ENCODE results near the gene GPER1.

GPER1 gene

GRCh38 chr7:1086588-1087464 lies 1.1 kb upstream of the GPER1 start:
- peak; percentile 98 for ATAC-seq
- H3K27me3 Mint-ChIP-seq: no peaks in the 10 kb centered on the region
- H3K27ac Mint-ChIP-seq: peak overlapping the region; percentile 78
- peaks cover 47% of the 10 kb centered on the region for H3K4me1 Mint-ChIP-seq
- H3K9me3 Mint-ChIP-seq: no peaks in the 10 kb centered on the region
- peak overlapping the region; percentile 74 for H3K4me3 Mint-ChIP-seq
- peaks cover 20% of the 10 kb centered on the region for H3K36me3 Mint-ChIP-seq

GRCh38 chr7:1087465-1087814 lies 473 bp upstream of the GPER1 start:
- Mint-ChIP-seq H3K4me3 (peak overlapping the region; percentile 74), H3K9me3 (no peaks in the 10 kb centered on the region), H3K4me1 (peaks cover 44% of the 10 kb centered on the region), H3K27ac (peak overlapping the region; percentile 78), H3K27me3 (no peaks in the 10 kb centered on the region), H3K36me3 (peaks cover 20% of the 10 kb centered on the region)
- ATAC-seq: no peak

- Mint-ChIP-seq H3K4me3 (no peak overlapping the region), H3K9me3 (no peaks in the 10 kb centered on the region), H3K4me1 (peaks cover 31% of the 10 kb centered on the region), H3K27ac (no peak overlapping the region), H3K27me3 (no peaks in the 10 kb centered on the region), H3K36me3 (peaks cover 19% of the 10 kb centered on the region)
- no peak for ATAC-seq
Observed at GRCh38 chr7:1090236-1090635, 2.3 kb downstream of the GPER1 start.

- peaks cover 26% of the 10 kb centered on the region for H3K4me1 Mint-ChIP-seq
- no peak overlapping the region for H3K4me3 Mint-ChIP-seq
- peaks cover 19% of the 10 kb centered on the region for H3K36me3 Mint-ChIP-seq
- H3K27me3 Mint-ChIP-seq: no peaks in the 10 kb centered on the region
- no peak overlapping the region for H3K27ac Mint-ChIP-seq
- no peaks in the 10 kb centered on the region for H3K9me3 Mint-ChIP-seq
- ATAC-seq: no peak
Observed at GRCh38 chr7:1090686-1091643, 3.1 kb downstream of the GPER1 start.

- Mint-ChIP-seq H3K9me3 (no peaks in the 10 kb centered on the region), H3K27ac (no peak overlapping the region), H3K36me3 (peaks cover 19% of the 10 kb centered on the region), H3K4me3 (no peak overlapping the region), H3K27me3 (no peaks in the 10 kb centered on the region), H3K4me1 (peaks cover 20% of the 10 kb centered on the region)
- ATAC-seq: no peak
Observed at GRCh38 chr7:1091644-1092027, 3.7 kb downstream of the GPER1 start.

GRCh38 chr7:1092161-1092632 lies 4.3 kb downstream of the GPER1 start:
- H3K9me3 Mint-ChIP-seq: no peaks in the 10 kb centered on the region
- ATAC-seq: no peak
- H3K36me3 Mint-ChIP-seq: peaks cover 22% of the 10 kb centered on the region
- H3K27ac Mint-ChIP-seq: no peak overlapping the region
- no peaks in the 10 kb centered on the region for H3K27me3 Mint-ChIP-seq
- peaks cover 14% of the 10 kb centered on the region for H3K4me1 Mint-ChIP-seq
- no peak overlapping the region for H3K4me3 Mint-ChIP-seq

GRCh38 chr7:1092806-1093501 lies 5.0 kb downstream of the GPER1 start:
- H3K27me3 Mint-ChIP-seq: no peaks in the 10 kb centered on the region
- H3K9me3 Mint-ChIP-seq: peaks cover under 1% of the 10 kb centered on the region
- peaks cover 7% of the 10 kb centered on the region for H3K4me1 Mint-ChIP-seq
- H3K4me3 Mint-ChIP-seq: no peak overlapping the region
- H3K27ac Mint-ChIP-seq: no peak overlapping the region
- no peak for ATAC-seq
- peaks cover 30% of the 10 kb centered on the region for H3K36me3 Mint-ChIP-seq

GRCh38 chr7:1093502-1093843 lies 5.6 kb downstream of the GPER1 start:
- H3K27me3 Mint-ChIP-seq: no peaks in the 10 kb centered on the region
- H3K27ac Mint-ChIP-seq: no peak overlapping the region
- H3K36me3 Mint-ChIP-seq: peaks cover 35% of the 10 kb centered on the region
- no peak overlapping the region for H3K4me3 Mint-ChIP-seq
- peaks cover 4% of the 10 kb centered on the region for H3K9me3 Mint-ChIP-seq
- peaks cover 11% of the 10 kb centered on the region for H3K4me1 Mint-ChIP-seq
- ATAC-seq: no peak

GRCh38 chr7:1093916-1094508 lies 6.1 kb downstream of the GPER1 start:
- peaks cover 36% of the 10 kb centered on the region for H3K36me3 Mint-ChIP-seq
- H3K9me3 Mint-ChIP-seq: peaks cover 4% of the 10 kb centered on the region
- peaks cover 11% of the 10 kb centered on the region for H3K4me1 Mint-ChIP-seq
- no peak overlapping the region for H3K4me3 Mint-ChIP-seq
- no peak overlapping the region for H3K27ac Mint-ChIP-seq
- ATAC-seq: no peak
- no peaks in the 10 kb centered on the region for H3K27me3 Mint-ChIP-seq

GRCh38 chr7:1094870-1095269 lies 7.0 kb downstream of the GPER1 start:
- no peaks in the 10 kb centered on the region for H3K27me3 Mint-ChIP-seq
- H3K4me3 Mint-ChIP-seq: no peak overlapping the region
- peaks cover 11% of the 10 kb centered on the region for H3K4me1 Mint-ChIP-seq
- no peak overlapping the region for H3K27ac Mint-ChIP-seq
- H3K36me3 Mint-ChIP-seq: peaks cover 43% of the 10 kb centered on the region
- peaks cover 4% of the 10 kb centered on the region for H3K9me3 Mint-ChIP-seq
- ATAC-seq: no peak

- Mint-ChIP-seq H3K9me3 (peaks cover 4% of the 10 kb centered on the region), H3K4me3 (no peak overlapping the region), H3K27ac (no peak overlapping the region), H3K4me1 (peaks cover 11% of the 10 kb centered on the region), H3K27me3 (no peaks in the 10 kb centered on the region), H3K36me3 (peaks cover 43% of the 10 kb centered on the region)
- no peak for ATAC-seq
Observed at GRCh38 chr7:1095621-1096155, 7.8 kb downstream of the GPER1 start.

- no peak overlapping the region for H3K4me3 Mint-ChIP-seq
- H3K27me3 Mint-ChIP-seq: no peaks in the 10 kb centered on the region
- ATAC-seq: no peak
- H3K9me3 Mint-ChIP-seq: peaks cover 4% of the 10 kb centered on the region
- peaks cover 11% of the 10 kb centered on the region for H3K4me1 Mint-ChIP-seq
- H3K27ac Mint-ChIP-seq: no peak overlapping the region
- H3K36me3 Mint-ChIP-seq: peaks cover 42% of the 10 kb centered on the region
Observed at GRCh38 chr7:1096156-1097119, 8.5 kb downstream of the GPER1 start.

- Mint-ChIP-seq H3K4me3 (no peak overlapping the region), H3K27ac (no peak overlapping the region), H3K36me3 (peaks cover 35% of the 10 kb centered on the region), H3K9me3 (peaks cover 4% of the 10 kb centered on the region), H3K4me1 (peaks cover 5% of the 10 kb centered on the region), H3K27me3 (no peaks in the 10 kb centered on the region)
- no peak for ATAC-seq
Observed at GRCh38 chr7:1097120-1097504, 9.2 kb downstream of the GPER1 start.

All from stimulated activated memory B cell treated with anti-CD40 and anti-IgM and Interleukin-4, amounts not matched to agents 10 μg/mL and 1 μg/mL and 100 μg/mL, for 72 hours (primary cell).